IgD-negative memory B cell (primary cell): ENCODE data around the gene ATXN7L2. TPM values are rescaled to one million over a fixed set of nuclear protein-coding genes. Genes with fewer than 3 reads are reported as not detected.

Experiments
- H3K27ac Mint-ChIP-seq, 3 donors: one replicate each; pipeline ENCODE4 v1.8.0; 2020 to 2022; ENCODE audit warnings: mild to moderate bottlenecking in 3 of 3, mixed read lengths in 3 of 3, moderate library complexity in 1 of 3
- H3K27me3 Mint-ChIP-seq: one replicate; pipeline ENCODE4 v1.8.0; 2021; ENCODE audit warnings: mixed read lengths
- H3K36me3 Mint-ChIP-seq: one replicate; pipeline ENCODE4 v1.8.0; 2020; ENCODE audit warnings: mild to moderate bottlenecking, mixed read lengths
- H3K4me1 Mint-ChIP-seq, 3 donors: one replicate each; pipeline ENCODE4 v1.8.0; 2020 to 2022; ENCODE audit warnings: mixed read lengths in 3 of 3, mild to moderate bottlenecking in 1 of 3
- H3K4me3 Mint-ChIP-seq, 4 donors: one replicate each; pipeline ENCODE4 v1.8.0; 2020 to 2022; ENCODE audit warnings: mild to moderate bottlenecking in 4 of 4, mixed read lengths in 4 of 4, moderate library complexity in 3 of 4
- H3K9me3 Mint-ChIP-seq, 3 donors: one replicate each; pipeline ENCODE4 v1.8.0; 2020 to 2021; ENCODE audit warnings: mixed read lengths in 3 of 3, mild to moderate bottlenecking in 1 of 3
- polyA plus RNA-seq: library from polyadenylated mRNA; unstranded; fragments of 300-500 nt; fragmentation: Illumina TruSeq; gene quantifications from one replicate; pipeline ENCODE4 v1.2.3, GENCODE V29; 2021

ATXN7L2 gene
- polyA plus RNA-seq, 1 donor from 2014 or later: 7.3 TPM

GRCh38 chr1:109484519-109484975, 842 bp downstream of the ATXN7L2 start:
- H3K27me3 Mint-ChIP-seq: peaks cover 6% of the 10 kb centered on the region
- no peaks in the 10 kb centered on the region for H3K9me3 Mint-ChIP-seq
- peaks cover 9 to 18% (median 12%) of the 10 kb centered on the region in 3 donors for H3K4me1 Mint-ChIP-seq
- H3K4me3 Mint-ChIP-seq: peak overlapping the region; percentile 90 to 97 (median 96)
- H3K36me3 Mint-ChIP-seq: no peaks in the 10 kb centered on the region
- peak overlapping the region; percentile 82 to 92 (median 85) for H3K27ac Mint-ChIP-seq

GRCh38 chr1:109485001-109485400, 1.3 kb downstream of the ATXN7L2 start:
- Mint-ChIP-seq H3K9me3 (no peaks in the 10 kb centered on the region), H3K27ac (peak overlapping the region in 2 of 3 donors; percentile 82 to 92), H3K36me3 (no peaks in the 10 kb centered on the region), H3K4me1 (peaks cover 9 to 18% (median 12%) of the 10 kb centered on the region in 3 donors), H3K4me3 (peak overlapping the region in 3 of 4 donors; percentile 90 to 97 (median 95)), H3K27me3 (peaks cover 3% of the 10 kb centered on the region)

GRCh38 chr1:109487261-109487660, 3.6 kb downstream of the ATXN7L2 start:
- peak overlapping the region in 2 of 4 donors; percentile 28 to 71 for H3K4me3 Mint-ChIP-seq
- H3K9me3 Mint-ChIP-seq: no peaks in the 10 kb centered on the region
- no peaks in the 10 kb centered on the region for H3K27me3 Mint-ChIP-seq
- peaks cover 14 to 18% (median 15%) of the 10 kb centered on the region in 3 donors for H3K4me1 Mint-ChIP-seq
- no peaks in the 10 kb centered on the region for H3K36me3 Mint-ChIP-seq
- H3K27ac Mint-ChIP-seq: peak overlapping the region in 1 of 3 donors; percentile 82

GRCh38 chr1:109488201-109488600, 4.5 kb downstream of the ATXN7L2 start:
- no peak overlapping the region for H3K27ac Mint-ChIP-seq
- no peaks in the 10 kb centered on the region for H3K27me3 Mint-ChIP-seq
- H3K36me3 Mint-ChIP-seq: no peaks in the 10 kb centered on the region
- H3K4me1 Mint-ChIP-seq: peaks cover 10 to 14% (median 11%) of the 10 kb centered on the region in 3 donors
- peak overlapping the region in 1 of 4 donors; percentile 71 for H3K4me3 Mint-ChIP-seq
- no peaks in the 10 kb centered on the region for H3K9me3 Mint-ChIP-seq

GRCh38 chr1:109488696-109489095, 5.0 kb downstream of the ATXN7L2 start:
- no peak overlapping the region for H3K27ac Mint-ChIP-seq

GRCh38 chr1:109490029-109490933, 6.6 kb downstream of the ATXN7L2 start:
- H3K36me3 Mint-ChIP-seq: no peaks in the 10 kb centered on the region
- peak overlapping the region in 2 of 3 donors; percentile 23 to 96 for H3K27ac Mint-ChIP-seq
- peak overlapping the region in 1 of 4 donors; percentile 92 for H3K4me3 Mint-ChIP-seq
- peaks cover 7 to 18% (median 12%) of the 10 kb centered on the region in 3 donors for H3K4me1 Mint-ChIP-seq
- H3K9me3 Mint-ChIP-seq: no peaks in the 10 kb centered on the region
- H3K27me3 Mint-ChIP-seq: no peaks in the 10 kb centered on the region

More at GRCh38 chr1:109488696-109489095, 5.0 kb downstream of the ATXN7L2 start:
- H3K9me3 Mint-ChIP-seq: no peaks in the 10 kb centered on the region
- no peaks in the 10 kb centered on the region for H3K27me3 Mint-ChIP-seq
- H3K4me3 Mint-ChIP-seq: peak overlapping the region in 1 of 4 donors; percentile 50
- no peaks in the 10 kb centered on the region for H3K36me3 Mint-ChIP-seq
- peaks cover 8 to 11% (median 10%) of the 10 kb centered on the region in 3 donors for H3K4me1 Mint-ChIP-seq

- H3K9me3 Mint-ChIP-seq: no peaks in the 10 kb centered on the region
- peaks cover 11 to 15% (median 14%) of the 10 kb centered on the region in 3 donors for H3K4me1 Mint-ChIP-seq
- H3K4me3 Mint-ChIP-seq: peak overlapping the region in 1 of 4 donors; percentile 92
- H3K36me3 Mint-ChIP-seq: no peaks in the 10 kb centered on the region
- H3K27me3 Mint-ChIP-seq: no peaks in the 10 kb centered on the region
- H3K27ac Mint-ChIP-seq: peak overlapping the region in 2 of 3 donors; percentile 23 to 96
These were observed 7.2 kb downstream of the ATXN7L2 start for GRCh38 chr1:109490934-109491302.

GRCh38 chr1:109491372-109491771, 7.7 kb downstream of the ATXN7L2 start:
- H3K9me3 Mint-ChIP-seq: no peaks in the 10 kb centered on the region
- peaks cover 15 to 20% (median 16%) of the 10 kb centered on the region in 3 donors for H3K4me1 Mint-ChIP-seq
- H3K27ac Mint-ChIP-seq: no peak overlapping the region
- no peaks in the 10 kb centered on the region for H3K27me3 Mint-ChIP-seq
- no peak overlapping the region for H3K4me3 Mint-ChIP-seq
- H3K36me3 Mint-ChIP-seq: no peaks in the 10 kb centered on the region

- Mint-ChIP-seq H3K27ac (peak overlapping the region in 2 of 3 donors; percentile 23 to 72), H3K4me1 (peaks cover 23 to 27% (median 24%) of the 10 kb centered on the region in 3 donors), H3K36me3 (no peaks in the 10 kb centered on the region), H3K9me3 (no peaks in the 10 kb centered on the region), H3K27me3 (no peaks in the 10 kb centered on the region), H3K4me3 (peak overlapping the region in 2 of 4 donors; percentile 41 to 60)
These were observed 9.1 kb downstream of the ATXN7L2 start for GRCh38 chr1:109492779-109493178.

GRCh38 chr1:109493227-109493626, 9.5 kb downstream of the ATXN7L2 start:
- peaks cover 24 to 27% (median 25%) of the 10 kb centered on the region in 3 donors for H3K4me1 Mint-ChIP-seq
- H3K27ac Mint-ChIP-seq: peak overlapping the region in 1 of 3 donors; percentile 96

GRCh38 chr1:109493805-109494539, 10.3 kb downstream of the ATXN7L2 start, which contains the start of gene CYB561D1:
TSS of gene CYB561D1 (plus strand) at chr1:109494094. CDS start at chr1:109494140, 46 bp downstream.
- Mint-ChIP-seq H3K4me1 (peaks cover 24 to 27% (median 27%) of the 10 kb centered on the region in 3 donors), H3K36me3 (no peaks in the 10 kb centered on the region), H3K4me3 (peak within 1 kb of the TSS; percentile 95 to 99 (median 97)), H3K27ac (peak within 1 kb of the TSS; percentile 88 to 96 (median 94)), H3K27me3 (no peaks in the 10 kb centered on the region), H3K9me3 (no peaks in the 10 kb centered on the region)

More at GRCh38 chr1:109493227-109493626, 9.5 kb downstream of the ATXN7L2 start:
- no peaks in the 10 kb centered on the region for H3K36me3 Mint-ChIP-seq
- no peaks in the 10 kb centered on the region for H3K27me3 Mint-ChIP-seq
- H3K4me3 Mint-ChIP-seq: peak overlapping the region; percentile 37 to 99 (median 96)
- H3K9me3 Mint-ChIP-seq: no peaks in the 10 kb centered on the region

- H3K4me1 Mint-ChIP-seq: peaks cover 23 to 26% (median 24%) of the 10 kb centered on the region in 3 donors
- peak overlapping the region in 3 of 4 donors; percentile 95 to 97 (median 97) for H3K4me3 Mint-ChIP-seq
- no peaks in the 10 kb centered on the region for H3K36me3 Mint-ChIP-seq
- H3K27me3 Mint-ChIP-seq: no peaks in the 10 kb centered on the region
- no peaks in the 10 kb centered on the region for H3K9me3 Mint-ChIP-seq
- peak overlapping the region in 2 of 3 donors; percentile 28 to 77 for H3K27ac Mint-ChIP-seq
These were observed 12.0 kb downstream of the ATXN7L2 start for GRCh38 chr1:109495738-109496137.

- H3K4me3 Mint-ChIP-seq: peak overlapping the region in 3 of 4 donors; percentile 22 to 57 (median 45)
These were observed 13.9 kb downstream of the ATXN7L2 start for GRCh38 chr1:109497449-109498160.

More at GRCh38 chr1:109497449-109498160, 13.9 kb downstream of the ATXN7L2 start:
- Mint-ChIP-seq H3K9me3 (no peaks in the 10 kb centered on the region), H3K36me3 (no peaks in the 10 kb centered on the region), H3K27me3 (no peaks in the 10 kb centered on the region), H3K4me1 (peaks cover 22 to 31% (median 27%) of the 10 kb centered on the region in 3 donors), H3K27ac (no peak overlapping the region)
